CD4-positive, alpha-beta memory T cell (primary cell): ENCODE results near the gene ANKS4B. TPM values are rescaled to one million over a fixed set of nuclear protein-coding genes. Genes with fewer than 3 reads are reported as not detected.

Experiments
- CTCF ChIA-PET: fragments of 350-600 bp; sonication (Branson Sonifier 250); formaldehyde crosslinking; loops from one replicate; lab custom pipeline; 2021; ENCODE audit warnings: inconsistent platforms; ENCODE audit not compliant: partially characterized antibody; lab: Charles Lee
- POLR2A ChIA-PET: fragments of 350-600 bp; sonication (Branson Sonifier 250); formaldehyde crosslinking; loops from one replicate; lab custom pipeline; 2021; ENCODE audit not compliant: partially characterized antibody; lab: Charles Lee
- DNase-seq, 5 donors: peaks; one replicate each; pipeline versions ENCODE4 v3.0.0 to v3.0.0-alpha.2; 2020 to 2022; ENCODE audit warnings: mixed read lengths in 1 of 5
- H3K27ac ChIP-seq: one replicate; pipeline ENCODE4 v1.7.0; 2013; ENCODE audit warnings: low read depth, low read length
- H3K27me3 ChIP-seq: 2 replicates; pipeline ENCODE4 v1.7.0; 2013; ENCODE audit warnings: mild to moderate bottlenecking, low read length, moderate library complexity; ENCODE audit not compliant: insufficient read depth
- H3K36me3 ChIP-seq: 2 replicates; pipeline ENCODE4 v1.7.0; 2013; ENCODE audit warnings: mild to moderate bottlenecking, low read length, moderate library complexity; ENCODE audit not compliant: insufficient read depth
- H3K4me1 ChIP-seq: 2 replicates; pipeline ENCODE4 v1.7.0; 2013; ENCODE audit warnings: mild to moderate bottlenecking, low read length, moderate library complexity; ENCODE audit not compliant: insufficient read depth
- H3K4me3 ChIP-seq, 2 donors: one replicate each; pipeline ENCODE4 v1.7.0; 2013; ENCODE audit warnings: low read length in 2 of 2, mild to moderate bottlenecking in 1 of 2
- H3K9me3 ChIP-seq, 2 donors: one replicate each; pipeline ENCODE4 v1.7.0; 2013; ENCODE audit warnings: low read length in 2 of 2, control low read depth in 1 of 2; ENCODE audit not compliant: control insufficient read depth in 1 of 2
- H3K27ac Mint-ChIP-seq, 7 donors: one replicate each; pipeline ENCODE4 v1.8.0; 2020 to 2021; ENCODE audit warnings: mixed read lengths in 7 of 7, mild to moderate bottlenecking in 6 of 7, inconsistent platforms in 3 of 7, moderate library complexity in 3 of 7
- H3K27me3 Mint-ChIP-seq, 2 donors: one replicate each; pipeline ENCODE4 v1.8.0; 2020 to 2021; ENCODE audit warnings: mixed read lengths in 2 of 2
- H3K36me3 Mint-ChIP-seq, 2 donors: one replicate each; pipeline ENCODE4 v1.8.0; 2020 to 2021; ENCODE audit warnings: mixed read lengths in 2 of 2, inconsistent platforms in 1 of 2, mild to moderate bottlenecking in 1 of 2
- H3K4me1 Mint-ChIP-seq, 4 donors: one replicate each; pipeline ENCODE4 v1.8.0; 2020 to 2021; ENCODE audit warnings: mixed read lengths in 4 of 4, mild to moderate bottlenecking in 1 of 4
- H3K4me3 Mint-ChIP-seq, 8 donors: one replicate each; pipeline ENCODE4 v1.8.0; 2020 to 2021; ENCODE audit warnings: mixed read lengths in 8 of 8, mild to moderate bottlenecking in 7 of 8, moderate library complexity in 6 of 8, inconsistent platforms in 3 of 8
- H3K9me3 Mint-ChIP-seq, 8 donors: one replicate each; pipeline ENCODE4 v1.8.0; 2020 to 2021; ENCODE audit warnings: mixed read lengths in 8 of 8, mild to moderate bottlenecking in 5 of 8, inconsistent platforms in 3 of 8, moderate library complexity in 1 of 8
- intact Hi-C: fragments of 100-400 bp; cut with micrococcal nuclease; formaldehyde crosslinking; loops from one replicate; pipeline ENCODE4 v1.15.1; 2023
- polyA plus RNA-seq, 2 donors: library from polyadenylated mRNA; unstranded; fragments of 300-500 nt; fragmentation: Illumina TruSeq; gene quantifications; one replicate each; pipeline ENCODE4 v1.2.3, GENCODE V29; 2021
- total RNA-seq, 2 experiments: library from RNA; stranded (reverse); gene quantifications; one replicate each; pipeline ENCODE4 v1.2.3, GENCODE V29; 2021

Gene ANKS4B
- total and polyA plus RNA-seq, 4 experiments from 2014 or later = not detected

- Mint-ChIP-seq H3K9me3 (no peaks in the 10 kb centered on the region), H3K36me3 (no peaks in the 10 kb centered on the region), H3K27ac (no peak overlapping the region), H3K27me3 (peaks cover 32 to 33% of the 10 kb centered on the region in 2 donors), H3K4me1 (peaks cover 0 to 3% (median 2%) of the 10 kb centered on the region in 4 donors), H3K4me3 (no peak overlapping the region)
- ChIA-PET POLR2A (no interaction called here), CTCF (no interaction called here)
- Histone ChIP-seq H3K4me1 (no peaks in the 10 kb centered on the region), H3K9me3 (no peaks in the 10 kb centered on the region), H3K27me3 (no peaks in the 10 kb centered on the region), H3K4me3 (no peak overlapping the region), H3K27ac (no peak overlapping the region), H3K36me3 (no peaks in the 10 kb centered on the region)
- DNase-seq = no peak
- intact Hi-C loops = no loop called here
Observed at GRCh38 chr16:21227866-21228265, 5.6 kb upstream of the ANKS4B start.

- no peaks in the 10 kb centered on the region for H3K27me3 ChIP-seq
- peaks cover 29 to 35% of the 10 kb centered on the region in 2 donors for H3K27me3 Mint-ChIP-seq
- no peak overlapping the region for H3K4me3 Mint-ChIP-seq
- no peaks in the 10 kb centered on the region for H3K36me3 ChIP-seq
- ChIA-PET CTCF (no interaction called here), POLR2A (no interaction called here)
- peaks cover 0 to 3% (median 2%) of the 10 kb centered on the region in 4 donors for H3K4me1 Mint-ChIP-seq
- intact Hi-C loops = no loop called here
- no peak overlapping the region for H3K27ac Mint-ChIP-seq
- no peak overlapping the region for H3K4me3 ChIP-seq
- no peak overlapping the region for H3K27ac ChIP-seq
- H3K4me1 ChIP-seq = no peaks in the 10 kb centered on the region
- no peaks in the 10 kb centered on the region for H3K36me3 Mint-ChIP-seq
- no peaks in the 10 kb centered on the region for H3K9me3 Mint-ChIP-seq
- no peak for DNase-seq
- no peaks in the 10 kb centered on the region for H3K9me3 ChIP-seq
Observed at GRCh38 chr16:21228361-21228872, 5.1 kb upstream of the ANKS4B start.

- ChIA-PET CTCF (no interaction called here), POLR2A (no interaction called here)
- Mint-ChIP-seq H3K4me3 (no peak overlapping the region), H3K4me1 (no peaks in the 10 kb centered on the region), H3K36me3 (no peaks in the 10 kb centered on the region), H3K27ac (no peak overlapping the region), H3K27me3 (peaks cover 27 to 29% of the 10 kb centered on the region in 2 donors), H3K9me3 (peaks cover 0 to 2% (median 0%) of the 10 kb centered on the region in 8 donors)
- intact Hi-C loops = no loop called here
- Histone ChIP-seq H3K27ac (no peak overlapping the region), H3K4me1 (no peaks in the 10 kb centered on the region), H3K27me3 (no peaks in the 10 kb centered on the region), H3K4me3 (no peak overlapping the region), H3K36me3 (no peaks in the 10 kb centered on the region), H3K9me3 (no peaks in the 10 kb centered on the region)
- no peak for DNase-seq
Observed at GRCh38 chr16:21233045-21233520, 416 bp upstream of the ANKS4B start.

- no peaks in the 10 kb centered on the region for H3K36me3 Mint-ChIP-seq
- Histone ChIP-seq H3K9me3 (no peaks in the 10 kb centered on the region), H3K4me3 (no peak overlapping the region), H3K27ac (no peak overlapping the region), H3K27me3 (no peaks in the 10 kb centered on the region), H3K36me3 (no peaks in the 10 kb centered on the region), H3K4me1 (no peaks in the 10 kb centered on the region)
- H3K27me3 Mint-ChIP-seq = peaks cover 13 to 28% of the 10 kb centered on the region in 2 donors
- peaks cover 0 to 2% (median 0%) of the 10 kb centered on the region in 8 donors for H3K9me3 Mint-ChIP-seq
- no peak overlapping the region for H3K27ac Mint-ChIP-seq
- DNase-seq = no peak
- POLR2A ChIA-PET = no interaction called here
- no peak overlapping the region for H3K4me3 Mint-ChIP-seq
- CTCF ChIA-PET = interaction anchor here (1.1 kb wide), 1 partner anchor 321 kb away, joined by 4 read pairs; no protein-coding TSS in a partner anchor
- no peaks in the 10 kb centered on the region for H3K4me1 Mint-ChIP-seq
- intact Hi-C loops = no loop called here
Observed at GRCh38 chr16:21235199-21235585, 1.7 kb downstream of the ANKS4B start.

GRCh38 chr16:21236831-21237230 lies 3.3 kb downstream of the ANKS4B start:
- no peak for DNase-seq
- Histone ChIP-seq H3K4me1 (no peaks in the 10 kb centered on the region), H3K4me3 (no peak overlapping the region), H3K27me3 (no peaks in the 10 kb centered on the region), H3K9me3 (no peaks in the 10 kb centered on the region), H3K27ac (no peak overlapping the region), H3K36me3 (no peaks in the 10 kb centered on the region)
- no peak overlapping the region for H3K27ac Mint-ChIP-seq
- H3K4me3 Mint-ChIP-seq = no peak overlapping the region
- ChIA-PET POLR2A (no interaction called here), CTCF (no interaction called here)
- H3K4me1 Mint-ChIP-seq = no peaks in the 10 kb centered on the region
- H3K9me3 Mint-ChIP-seq = peaks cover 0 to 2% (median 0%) of the 10 kb centered on the region in 8 donors
- H3K27me3 Mint-ChIP-seq = peaks cover 5 to 21% of the 10 kb centered on the region in 2 donors
- intact Hi-C loops = no loop called here
- H3K36me3 Mint-ChIP-seq = no peaks in the 10 kb centered on the region

GRCh38 chr16:21239646-21240045 lies 6.1 kb downstream of the ANKS4B start:
- Histone ChIP-seq H3K4me1 (no peaks in the 10 kb centered on the region), H3K27me3 (no peaks in the 10 kb centered on the region), H3K4me3 (no peak overlapping the region), H3K36me3 (no peaks in the 10 kb centered on the region), H3K27ac (no peak overlapping the region), H3K9me3 (no peaks in the 10 kb centered on the region)
- Mint-ChIP-seq H3K4me3 (no peak overlapping the region), H3K27ac (no peak overlapping the region), H3K36me3 (no peaks in the 10 kb centered on the region), H3K9me3 (no peaks in the 10 kb centered on the region), H3K4me1 (no peaks in the 10 kb centered on the region), H3K27me3 (peaks cover 8 to 14% of the 10 kb centered on the region in 2 donors)
- intact Hi-C loops = no loop called here
- no peak for DNase-seq
- ChIA-PET CTCF (no interaction called here), POLR2A (no interaction called here)

GRCh38 chr16:21242756-21243155 lies 9.3 kb downstream of the ANKS4B start:
- Histone ChIP-seq H3K27me3 (no peaks in the 10 kb centered on the region), H3K4me3 (no peak overlapping the region), H3K36me3 (no peaks in the 10 kb centered on the region), H3K27ac (no peak overlapping the region), H3K4me1 (no peaks in the 10 kb centered on the region), H3K9me3 (no peaks in the 10 kb centered on the region)
- ChIA-PET POLR2A (no interaction called here), CTCF (no interaction called here)
- H3K27ac Mint-ChIP-seq = no peak overlapping the region
- H3K4me3 Mint-ChIP-seq = no peak overlapping the region
- peaks cover 12 to 15% of the 10 kb centered on the region in 2 donors for H3K27me3 Mint-ChIP-seq
- no peaks in the 10 kb centered on the region for H3K9me3 Mint-ChIP-seq
- DNase-seq = no peak
- H3K4me1 Mint-ChIP-seq = no peaks in the 10 kb centered on the region
- no peaks in the 10 kb centered on the region for H3K36me3 Mint-ChIP-seq
- intact Hi-C loops = no loop called here
